GM23338 (cell line): ENCODE results near the gene ATRIP.

ENCODE experiments used
- CREB1 ChIP-seq: fragments of 250-450 bp; sonication (Bioruptor Pico); IDR thresholded peaks from 2 replicates; pipeline ENCODE4 v1.5.0; 2020; ENCODE audit warnings: low read depth, mild to moderate bottlenecking, moderate library complexity
- CTCF ChIP-seq, 2 experiments: fragments of 200-600 bp in 1 of 2; sonication (generic) in 1 of 2; conservative IDR thresholded peaks; 2 replicates each; pipeline versions ENCODE4 v1.5.1 to v1.6.1; 2016 to 2017; ENCODE audit warnings: antibody characterized with exemption in 2 of 2, low read depth in 2 of 2, mild to moderate bottlenecking in 2 of 2, moderate library complexity in 1 of 2
- EZH2 ChIP-seq: fragments of 200-600 bp; sonication (generic); IDR thresholded peaks from one replicate; pipeline ENCODE4 v1.8.0; 2017; ENCODE audit warnings: antibody characterized with exemption, mild to moderate bottlenecking, low read depth; ENCODE audit not compliant: unreplicated experiment
- EZH2phosphoT487 ChIP-seq: fragments of 200-600 bp; sonication (generic); IDR thresholded peaks from one replicate; pipeline ENCODE4 v1.8.1; 2018; ENCODE audit warnings: antibody characterized with exemption; ENCODE audit not compliant: unreplicated experiment
- JUNB ChIP-seq: IDR thresholded peaks from one replicate; pipeline ENCODE4 v1.6.1; 2016; ENCODE audit warnings: antibody characterized with exemption; ENCODE audit not compliant: unreplicated experiment
- POLR2AphosphoS5 ChIP-seq: IDR thresholded peaks from 2 replicates; pipeline ENCODE4 v1.6.1; 2016; ENCODE audit warnings: antibody characterized with exemption, low read depth
- REST ChIP-seq: IDR thresholded peaks from one replicate; pipeline ENCODE4 v1.6.1; 2018; ENCODE audit warnings: antibody characterized with exemption; ENCODE audit not compliant: unreplicated experiment
- STAT1 ChIP-seq: IDR thresholded peaks from one replicate; pipeline ENCODE4 v1.6.1; 2016; ENCODE audit warnings: antibody characterized with exemption; ENCODE audit not compliant: unreplicated experiment
- ZNF331 ChIP-seq: fragments of 250-450 bp; sonication (Bioruptor Pico); IDR thresholded peaks from 2 replicates; pipeline ENCODE4 v1.5.0; 2020; ENCODE audit warnings: low read depth, mild to moderate bottlenecking, moderate library complexity

- TF ChIP-seq CTCF (conservative IDR thresholded peaks at IDR 0.05; ENCODE audit: low read depth in 2 of 2): no peak
- no peak for TF ChIP-seq EZH2phosphoT487
- TF ChIP-seq EZH2: no peak
- no peak for TF ChIP-seq JUNB
- TF ChIP-seq ZNF331 (CRISPR knock-in tag): no peak
- no peak for TF ChIP-seq REST
- no peak for TF ChIP-seq POLR2AphosphoS5
- TF ChIP-seq STAT1: no peak
- no peak for TF ChIP-seq CREB1 (CRISPR knock-in tag)
Measured at GRCh38 chr3:48486952-48487351, 40.4 kb downstream of the ATRIP start.
